ENCODE measurements around the gene ARL13B.

DNA sequence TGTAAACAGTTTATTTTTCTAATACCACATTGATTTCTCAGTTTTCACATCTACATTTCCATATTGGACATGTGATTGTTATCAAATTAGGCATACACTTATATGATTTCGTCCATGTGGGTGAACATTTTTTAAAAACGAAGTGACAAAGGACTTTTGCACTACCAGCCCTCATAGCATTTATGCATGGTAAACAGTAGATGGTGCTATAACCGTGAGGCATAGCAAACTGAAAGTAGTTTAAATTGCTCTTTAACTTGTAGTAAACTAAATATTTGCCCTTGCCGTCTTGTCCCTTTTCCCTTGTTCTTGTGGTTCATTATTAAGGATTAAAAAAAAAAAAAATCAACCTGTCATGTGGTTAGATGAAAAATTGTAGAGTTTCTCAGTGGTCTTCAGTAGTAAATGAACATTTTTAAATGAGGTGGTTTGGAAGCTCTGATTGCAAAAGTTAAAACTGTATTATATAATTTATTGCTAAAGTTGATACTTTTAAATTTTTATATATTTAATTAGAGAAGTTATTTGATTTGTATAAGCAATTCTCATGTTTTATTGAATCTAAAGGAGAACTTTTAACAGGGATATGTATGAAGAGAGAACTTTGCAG lies 24.5 kb downstream of the ARL13B start:
- TF ChIP-seq ZNF384 (IDR thresholded peaks at IDR 0.05) (no peak), SUZ12 (IDR thresholded peaks at IDR 0.05) (no peak), SP1 (IDR thresholded peaks at IDR 0.05) (no peak), ARNT (IDR thresholded peaks at IDR 0.05) (no peak), FOXA1 (IDR thresholded peaks at IDR 0.05) (no peak), FOXM1 (IDR thresholded peaks at IDR 0.05; ENCODE audit: borderline replicate concordance) (no peak), BHLHE40 (IDR thresholded peaks at IDR 0.05; ENCODE audit: borderline replicate concordance) (no peak), NFRKB (IDR thresholded peaks at IDR 0.05) (no peak), TARDBP (IDR thresholded peaks at IDR 0.05) (no peak), HDGF (IDR thresholded peaks at IDR 0.05; ENCODE audit: borderline replicate concordance) (no peak), L3MBTL2 (conservative IDR thresholded peaks at IDR 0.05) (no peak), FOXK2 (IDR thresholded peaks at IDR 0.05) (no peak)
- TF ChIP-seq, protein P1, sequence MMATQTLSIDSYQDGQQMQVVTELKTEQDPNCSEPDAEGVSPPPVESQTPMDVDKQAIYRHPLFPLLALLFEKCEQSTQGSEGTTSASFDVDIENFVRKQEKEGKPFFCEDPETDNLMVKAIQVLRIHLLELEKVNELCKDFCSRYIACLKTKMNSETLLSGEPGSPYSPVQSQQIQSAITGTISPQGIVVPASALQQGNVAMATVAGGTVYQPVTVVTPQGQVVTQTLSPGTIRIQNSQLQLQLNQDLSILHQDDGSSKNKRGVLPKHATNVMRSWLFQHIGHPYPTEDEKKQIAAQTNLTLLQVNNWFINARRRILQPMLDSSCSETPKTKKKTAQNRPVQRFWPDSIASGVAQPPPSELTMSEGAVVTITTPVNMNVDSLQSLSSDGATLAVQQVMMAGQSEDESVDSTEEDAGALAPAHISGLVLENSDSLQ (IDR thresholded peaks at IDR 0.05), result no peak

Data from HEK293T (cell line).